K562 (cell line): Measurements from ENCODE around the gene TPD52L2. TPM values are rescaled to one million over a fixed set of nuclear protein-coding genes. Genes with fewer than 3 reads are reported as not detected.

Experiments used
- BRD4 ChIP-seq: fragments of 200-600 bp; sonication (generic); IDR thresholded peaks from 2 replicates; pipeline ENCODE4 v1.6.1; 2017; ENCODE audit warnings: inconsistent platforms
- BRD9 ChIP-seq: fragments of 450-650 bp; IDR thresholded peaks from 2 replicates; pipeline ENCODE4 v1.6.1; 2018; ENCODE audit warnings: low read depth; ENCODE audit not compliant: partially characterized antibody
- CCNT2 ChIP-seq: IDR thresholded peaks from 2 replicates; pipeline ENCODE4 v1.6.1; 2011; ENCODE audit warnings: borderline replicate concordance, low read depth, mild to moderate bottlenecking, moderate library complexity, mixed read lengths, low read length; ENCODE audit not compliant: insufficient read length; ENCODE audit errors: extremely low read depth
- ELF1 ChIP-seq: fragments of 200-800 bp; sonication (Bioruptor generic); IDR thresholded peaks from 2 replicates; pipeline ENCODE4 v1.6.1; 2016; ENCODE audit warnings: missing genetic modification characterization, missing compliant biosample characterization
- EWSR1 ChIP-seq: fragments of 450-650 bp; IDR thresholded peaks from 2 replicates; pipeline ENCODE4 v1.6.1; 2018; ENCODE audit warnings: borderline replicate concordance, mild to moderate bottlenecking, low read depth, moderate library complexity; ENCODE audit not compliant: partially characterized antibody
- HBP1 ChIP-seq: fragments of 450-650 bp; formaldehyde crosslinking; IDR thresholded peaks from 2 replicates; pipeline ENCODE4 v1.4.0; 2022; ENCODE audit warnings: missing genetic modification characterization
- MAFG ChIP-seq: fragments of 450-650 bp; conservative IDR thresholded peaks from 2 replicates; pipeline ENCODE4 v1.6.1; 2016; ENCODE audit warnings: missing genetic modification characterization, missing compliant biosample characterization
- MIER1 ChIP-seq: fragments of 450-650 bp; IDR thresholded peaks from 2 replicates; pipeline ENCODE4 v1.6.1; 2016; ENCODE audit warnings: antibody characterized with exemption, mild to moderate bottlenecking, low read depth
- MTA1 ChIP-seq: fragments of 450-650 bp; IDR thresholded peaks from 2 replicates; pipeline ENCODE4 v1.6.1; 2017; ENCODE audit warnings: borderline replicate concordance
- NFIC ChIP-seq: fragments of 450-650 bp; IDR thresholded peaks from 2 replicates; pipeline ENCODE4 v1.6.1; 2017; ENCODE audit warnings: mild to moderate bottlenecking, inconsistent platforms
- PPARD ChIP-seq: fragments of 250-450 bp; sonication (Bioruptor Pico); IDR thresholded peaks from 2 replicates; pipeline ENCODE4 v1.8.0; 2022; ENCODE audit warnings: inconsistent platforms, mild to moderate bottlenecking, moderate library complexity
- RFX5 ChIP-seq: IDR thresholded peaks from 2 replicates; pipeline ENCODE4 v1.6.1; 2011; ENCODE audit warnings: low read depth, mild to moderate bottlenecking, improper control_type of control experiment, low read length
- SAFB ChIP-seq: fragments of 200-400 bp; formaldehyde crosslinking; IDR thresholded peaks from 2 replicates; pipeline ENCODE4 v1.6.1; 2017; ENCODE audit warnings: low read depth, low read length, borderline replicate concordance
- SREBF2 ChIP-seq: sonication (generic); formaldehyde crosslinking; IDR thresholded peaks from 2 replicates; pipeline ENCODE4 v1.4.0; 2020; ENCODE audit warnings: mild to moderate bottlenecking, missing genetic modification reagents
- SUPT5H ChIP-seq: fragments of 450-650 bp; IDR thresholded peaks from 2 replicates; pipeline ENCODE4 v1.6.1; 2016
- TBP ChIP-seq: optimal IDR thresholded peaks from 2 replicates; pipeline ENCODE3; 2011; ENCODE audit warnings: low read depth, low read length, improper control_type of control experiment
- TFE3 ChIP-seq: fragments of 450-650 bp; formaldehyde crosslinking; IDR thresholded peaks from 2 replicates; pipeline ENCODE4 v1.4.0; 2020; ENCODE audit warnings: mild to moderate bottlenecking, mixed read lengths
- ZBTB5 ChIP-seq: fragments of 450-650 bp; IDR thresholded peaks from 2 replicates; pipeline ENCODE4 v1.6.1; 2017; ENCODE audit warnings: antibody characterized with exemption
- ZC3H11A ChIP-seq: IDR thresholded peaks from 2 replicates; pipeline ENCODE4 v1.6.1; 2012; ENCODE audit warnings: low read depth, low read length, improper control_type of control experiment
- ZNF395 ChIP-seq: fragments of 200-800 bp; sonication (Bioruptor generic); IDR thresholded peaks from 2 replicates; pipeline ENCODE4 v1.6.1; 2017; ENCODE audit warnings: missing genetic modification characterization, missing compliant biosample characterization
- ZNF76 ChIP-seq: fragments of 250-450 bp; sonication (Bioruptor Pico); IDR thresholded peaks from 2 replicates; pipeline ENCODE4 v1.4.0; 2020; ENCODE audit warnings: mild to moderate bottlenecking, moderate library complexity, borderline replicate concordance
- ZNF764 ChIP-seq: fragments of 250-450 bp; sonication (Bioruptor Pico); IDR thresholded peaks from 2 replicates; pipeline ENCODE4 v1.4.0; 2020; ENCODE audit warnings: low read depth, mild to moderate bottlenecking, moderate library complexity
- polyA plus RNA-seq, 8 experiments: library from polyadenylated mRNA; depleted of rRNA in 4 of 8; stranded (reverse) in 5 of 8; unstranded in 3 of 8; fragments of >200 nt; fragmentation: Nextera tagmentation in 2 of 8; fragmentation: Illumina TruSeq in 1 of 8; extraction: Ambion mirVana in 2 of 8; extraction: Trizol in 1 of 8; gene quantifications; 2 replicates each; pipeline versions ENCODE4 v1.2.1 to v1.2.3, GENCODE V29; 2011 to 2014; ENCODE audit warnings: inconsistent platforms in 1 of 8, missing spikeins in 1 of 8
- total RNA-seq, 7 experiments: library from RNA; depleted of rRNA in 6 of 7; stranded (reverse); fragments of >200 nt in 6 of 7; fragmentation: Illumina TruSeq in 2 of 7; extraction: Trizol in 2 of 7; gene quantifications; 2 replicates each; pipeline versions ENCODE4 v1.2.1 to v1.2.3, GENCODE V29; 2011 to 2021; ENCODE audit warnings: low replicate concordance in 1 of 7

Gene TPD52L2
- total and polyA plus RNA-seq, 9 of the 15 experiments (the other 6 are each of a cell fraction or from before 2014, with no cell fraction given) = 1.9 to 117 (median 74.6) TPM

GRCh38 chr20:63894358-63895201, 29.5 kb downstream of the TPD52L2 start, which contains the start of gene DNAJC5 (continued):
- TF ChIP-seq HBP1 (CRISPR knock-in tag) (no peak), SREBF2 (CRISPR knock-in tag) (no peak), TBP (peak; percentile 50), ZNF76 (CRISPR knock-in tag) (no peak), SUPT5H (no peak), ZNF764 (no peak), CCNT2 (peak; percentile 87), ELF1 (tag) (peak; percentile 64), ZC3H11A (no peak), MIER1 (no peak), MAFG (tag) (no peak), SAFB (peak; percentile 100), MTA1 (peak; percentile 81), EWSR1 (no peak), TFE3 (CRISPR knock-in tag) (no peak), ZNF395 (CRISPR knock-in tag) (no peak), PPARD (CRISPR knock-in tag) (no peak), ZBTB5 (no peak), BRD4 (no peak), NFIC (peak; percentile 39; the same call in 1 of the 2 replicates), BRD9 (no peak), RFX5 (no peak)
